Smooth muscle cell (in vitro differentiated cells): ENCODE measurements around the gene ZNF225. TPM values are rescaled to one million over a fixed set of nuclear protein-coding genes. Genes with fewer than 3 reads are reported as not detected.
A peak's percentile ranks its signal among the peaks of the same experiment; 100 is the strongest.
"Not testable (repeated sequence)": the region's sequence is repeated elsewhere in the genome, so short reads cannot be mapped to it uniquely, and the experiment has no call there.

Experiments
- DNase-seq: peaks from one replicate; lab custom pipeline; 2025; ENCODE audit not compliant: unreplicated experiment; lab: John Stamatoyannopoulos, UW
- H2AFZ ChIP-seq: fragments of 200-600 bp; sonication (generic); 2 replicates; pipeline ENCODE4 v1.6.0; 2016; ENCODE audit warnings: antibody characterized with exemption, low read depth, mild to moderate bottlenecking
- H3F3A ChIP-seq: fragments of 200-600 bp; sonication (generic); 2 replicates; pipeline ENCODE4 v1.6.0; 2017; ENCODE audit warnings: antibody characterized with exemption, low read depth
- H3K27ac ChIP-seq: fragments of 200-600 bp; sonication (generic); 2 replicates; pipeline ENCODE4 v1.5.1; 2016; ENCODE audit warnings: low read depth, mild to moderate bottlenecking
- H3K27me3 ChIP-seq: fragments of 200-600 bp; sonication (generic); 2 replicates; pipeline ENCODE4 v1.6.1; 2016; ENCODE audit warnings: low read depth, mild to moderate bottlenecking
- H3K36me3 ChIP-seq: fragments of 200-600 bp; sonication (generic); 2 replicates; pipeline ENCODE4 v1.5.1; 2016; ENCODE audit warnings: low read depth
- H3K4me1 ChIP-seq: fragments of 200-600 bp; sonication (generic); 2 replicates; pipeline ENCODE4 v1.5.1; 2016; ENCODE audit warnings: low read depth
- H3K4me2 ChIP-seq: fragments of 200-600 bp; sonication (generic); 2 replicates; pipeline ENCODE4 v1.6.0; 2016; ENCODE audit warnings: mild to moderate bottlenecking
- H3K4me3 ChIP-seq: fragments of 200-600 bp; sonication (generic); 2 replicates; pipeline ENCODE4 v1.5.1; 2016; ENCODE audit warnings: mild to moderate bottlenecking
- H3K79me2 ChIP-seq: fragments of 200-600 bp; sonication (generic); 2 replicates; pipeline ENCODE4 v1.6.0; 2016; ENCODE audit warnings: low read depth, mild to moderate bottlenecking
- H3K9ac ChIP-seq: fragments of 200-600 bp; sonication (generic); 2 replicates; pipeline ENCODE4 v1.6.0; 2016; ENCODE audit warnings: low read depth
- H3K9me3 ChIP-seq: fragments of 200-600 bp; sonication (generic); replicated peaks from 2 replicates; pipeline ENCODE4 v1.5.1; 2016; ENCODE audit warnings: low read depth
- H4K20me1 ChIP-seq: fragments of 200-600 bp; sonication (generic); 2 replicates; pipeline ENCODE4 v1.6.0; 2016; ENCODE audit warnings: low read depth
- CTCF ChIP-seq: fragments of 200-600 bp; sonication (generic); IDR thresholded peaks from 2 replicates; pipeline ENCODE4 v1.5.1; 2017; ENCODE audit warnings: borderline replicate concordance, mild to moderate bottlenecking, antibody characterized with exemption; ENCODE audit not compliant: insufficient read depth, poor library complexity, severe bottlenecking
- WGBS: methylation state at CpG from one replicate; pipeline ENCODE4 v1.1.7; 2016; ENCODE audit warnings: low lambda C conversion rate; 5-methylcytosine and 5-hydroxymethylcytosine counted together
- polyA plus RNA-seq: library from polyadenylated mRNA; unstranded; fragments of >200 nt; fragmentation: Nextera tagmentation; extraction: Ambion mirVana; gene quantifications from 2 replicates; pipeline ENCODE4 v1.2.1, GENCODE V29; 2016
- total RNA-seq: library from RNA; depleted of rRNA; stranded (reverse); fragments of >200 nt; gene quantifications from 2 replicates; pipeline ENCODE4 v1.2.3, GENCODE V29; 2014

Gene ZNF225
- total and polyA plus RNA-seq, 2 experiments from 2014 or later: 3.1 to 3.3 TPM

- Histone ChIP-seq H3K36me3 (peaks cover 12% of the 10 kb centered on the region), H3K27me3 (no peaks in the 10 kb centered on the region), H3K4me3 (peak overlapping the region; percentile 93), H3K9me3 (no peaks in the 10 kb centered on the region), H3K27ac (peak overlapping the region; percentile 79), H3K4me1 (peaks cover 7% of the 10 kb centered on the region), H3F3A (no peaks in the 10 kb centered on the region), H3K79me2 (peaks cover 34% of the 10 kb centered on the region), H4K20me1 (no peaks in the 10 kb centered on the region), H3K4me2 (peak overlapping the region; percentile 91), H2AFZ (peak overlapping the region; percentile 99), H3K9ac (no peak overlapping the region)
- 80% methylated on average over 3 of the region's 3 CpGs for WGBS
- no peak for TF ChIP-seq CTCF
- DNase-seq: no peak
These were observed 51.1 kb downstream of the ZNF225 start for GRCh38 chr19:44164327-44164672.

GRCh38 chr19:44164673-44165512 lies 51.7 kb downstream of the ZNF225 start, which contains the start of gene ZNF226:
Gene ZNF226 (plus strand): TSS chr19:44165100. CDS start chr19:44170081, 4,981 bp downstream.
- Histone ChIP-seq H3K36me3 (peaks cover 17% of the 10 kb centered on the region), H3K79me2 (peaks cover 34% of the 10 kb centered on the region), H3K4me3 (peak within 1 kb of the TSS; percentile 93), H3F3A (no peaks in the 10 kb centered on the region), H3K27me3 (no peaks in the 10 kb centered on the region), H3K27ac (peak within 1 kb of the TSS; percentile 79), H3K4me1 (peaks cover 7% of the 10 kb centered on the region), H4K20me1 (no peaks in the 10 kb centered on the region), H2AFZ (peak within 1 kb of the TSS; percentile 99), H3K4me2 (peak within 1 kb of the TSS; percentile 91), H3K9ac (peak within 1 kb of the TSS; percentile 89), H3K9me3 (no peaks in the 10 kb centered on the region)
- TF ChIP-seq CTCF: no peak
- peak; percentile 36 for DNase-seq
- WGBS: under 1% methylated on average over 32 of the region's 32 CpGs

GRCh38 chr19:44170660-44171059 lies 57.5 kb downstream of the ZNF225 start:
- H2AFZ ChIP-seq, DNase-seq, H3K27me3 ChIP-seq, H3F3A ChIP-seq, H3K4me2 ChIP-seq, H3K9ac ChIP-seq, H3K4me3 ChIP-seq, H3K4me1 ChIP-seq, H3K27ac ChIP-seq, H4K20me1 ChIP-seq: not testable (repeated sequence)
- peaks cover 71% of the 10 kb centered on the region for H3K36me3 ChIP-seq
- peaks cover 15% of the 10 kb centered on the region for H3K9me3 ChIP-seq
- H3K79me2 ChIP-seq: peaks cover 30% of the 10 kb centered on the region
- WGBS: 99% methylated on average over 6 of the region's 6 CpGs

- H3K27ac ChIP-seq: no peak overlapping the region
- no peak overlapping the region for H2AFZ ChIP-seq
- DNase-seq: no peak
- no peak overlapping the region for H3K9ac ChIP-seq
- H3K4me1 ChIP-seq: no peaks in the 10 kb centered on the region
- no peak overlapping the region for H3K4me2 ChIP-seq
- WGBS: 100% methylated on average over 3 of the region's 3 CpGs
- peaks cover 41% of the 10 kb centered on the region for H3K9me3 ChIP-seq
- H4K20me1 ChIP-seq: no peaks in the 10 kb centered on the region
- no peak for TF ChIP-seq CTCF
- H3K79me2 ChIP-seq: no peaks in the 10 kb centered on the region
- H3K27me3 ChIP-seq: no peaks in the 10 kb centered on the region
- H3K36me3 ChIP-seq: peaks cover 62% of the 10 kb centered on the region
- no peak overlapping the region for H3K4me3 ChIP-seq
- peaks cover 7% of the 10 kb centered on the region for H3F3A ChIP-seq
These were observed 63.4 kb downstream of the ZNF225 start for GRCh38 chr19:44176590-44176989.
